HepG2 (cell line): Measurements from ENCODE around the gene TECTA.

Experiments used
- CCAR2 ChIP-seq: fragments of 200-400 bp; formaldehyde crosslinking; optimal IDR thresholded peaks from 2 replicates; pipeline ENCODE3; 2018; ENCODE audit warnings: low read depth, mild to moderate bottlenecking, low read length, moderate library complexity
- MIXL1 ChIP-seq: IDR thresholded peaks from 2 replicates; pipeline ENCODE4 v1.6.1; 2016
- MTF1 ChIP-seq: sonication (generic); formaldehyde crosslinking; IDR thresholded peaks from 2 replicates; pipeline ENCODE4 v1.5.0; 2020; ENCODE audit warnings: missing genetic modification reagents
- NFATC3 ChIP-seq: sonication (generic); formaldehyde crosslinking; IDR thresholded peaks from 2 replicates; pipeline ENCODE4 v1.5.1; 2020; ENCODE audit warnings: mild to moderate bottlenecking, missing genetic modification reagents
- POLR2AphosphoS5 ChIP-seq: IDR thresholded peaks from 2 replicates; pipeline ENCODE4 v1.6.1; 2012; ENCODE audit warnings: low read depth, low read length
- SOX6 ChIP-seq, 2 experiments: fragments of 450-650 bp in 1 of 2; sonication (generic) in 1 of 2; formaldehyde crosslinking in 1 of 2; IDR thresholded peaks; 2 replicates each; pipeline versions ENCODE4 v1.4.0 to v1.6.1; 2017 to 2020; ENCODE audit warnings: antibody characterized with exemption in 1 of 2, mild to moderate bottlenecking in 1 of 2, missing genetic modification reagents in 1 of 2
- SRSF1 ChIP-seq: fragments of 200-400 bp; formaldehyde crosslinking; optimal IDR thresholded peaks from 2 replicates; pipeline ENCODE3; 2017; ENCODE audit warnings: mild to moderate bottlenecking, low read depth, low read length, moderate library complexity
- TF ChIP-seq, protein P1 (sequence below): sonication (generic); formaldehyde crosslinking; IDR thresholded peaks from 2 replicates; pipeline ENCODE4 v1.5.0; 2020; ENCODE audit warnings: mild to moderate bottlenecking, missing genetic modification reagents, moderate library complexity
- TF ChIP-seq, protein P2 (sequence below), 2 experiments: IDR thresholded peaks; 2 replicates each; pipeline ENCODE4 v1.6.1; 2011 to 2012; ENCODE audit warnings: low read length in 2 of 2, borderline replicate concordance in 1 of 2, low read depth in 1 of 2, mild to moderate bottlenecking in 1 of 2, moderate library complexity in 1 of 2
- TF ChIP-seq, protein P3 (sequence below): sonication (generic); formaldehyde crosslinking; IDR thresholded peaks from 2 replicates; pipeline ENCODE4 v1.5.0; 2020; ENCODE audit warnings: missing genetic modification reagents, mild to moderate bottlenecking, borderline replicate concordance

DNA sequence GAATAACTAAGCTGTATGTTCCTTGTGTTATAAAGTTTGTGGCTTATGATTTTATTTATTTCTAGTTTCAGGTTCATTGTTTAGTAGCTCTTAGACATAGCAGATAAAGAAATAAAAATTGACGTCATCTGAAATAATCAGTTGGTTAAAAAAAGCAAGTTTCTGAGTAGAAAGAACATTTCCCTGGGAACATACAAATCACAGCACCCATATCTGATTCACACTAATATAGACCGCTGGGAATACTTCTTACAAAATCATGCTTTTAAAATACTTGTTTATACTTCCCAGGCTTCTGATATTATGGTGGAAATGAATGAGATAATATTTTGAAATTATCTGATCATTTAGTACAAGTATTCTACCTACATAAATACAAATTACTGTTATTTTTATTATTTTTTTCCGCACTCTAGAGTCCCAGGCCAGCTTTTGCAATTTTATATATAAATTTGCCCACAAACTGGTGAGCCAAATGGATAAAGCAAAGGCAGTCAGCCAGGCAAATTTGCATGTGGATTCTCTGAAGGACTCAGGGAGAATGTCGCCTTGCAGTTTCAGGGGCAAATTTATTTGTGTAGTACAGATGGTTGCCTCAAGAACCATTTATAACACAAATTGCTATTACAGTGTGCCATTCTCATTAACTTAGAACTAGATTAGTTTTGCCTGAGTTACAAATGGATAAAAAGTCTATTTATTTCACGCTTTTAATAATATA lies 128.6 kb downstream of the TECTA start:
- no peak for TF ChIP-seq SOX6 (IDR thresholded peaks at IDR 0.05)
- TF ChIP-seq SOX6 (CRISPR knock-in tag; IDR thresholded peaks at IDR 0.05), result no peak
- TF ChIP-seq, protein P1, sequence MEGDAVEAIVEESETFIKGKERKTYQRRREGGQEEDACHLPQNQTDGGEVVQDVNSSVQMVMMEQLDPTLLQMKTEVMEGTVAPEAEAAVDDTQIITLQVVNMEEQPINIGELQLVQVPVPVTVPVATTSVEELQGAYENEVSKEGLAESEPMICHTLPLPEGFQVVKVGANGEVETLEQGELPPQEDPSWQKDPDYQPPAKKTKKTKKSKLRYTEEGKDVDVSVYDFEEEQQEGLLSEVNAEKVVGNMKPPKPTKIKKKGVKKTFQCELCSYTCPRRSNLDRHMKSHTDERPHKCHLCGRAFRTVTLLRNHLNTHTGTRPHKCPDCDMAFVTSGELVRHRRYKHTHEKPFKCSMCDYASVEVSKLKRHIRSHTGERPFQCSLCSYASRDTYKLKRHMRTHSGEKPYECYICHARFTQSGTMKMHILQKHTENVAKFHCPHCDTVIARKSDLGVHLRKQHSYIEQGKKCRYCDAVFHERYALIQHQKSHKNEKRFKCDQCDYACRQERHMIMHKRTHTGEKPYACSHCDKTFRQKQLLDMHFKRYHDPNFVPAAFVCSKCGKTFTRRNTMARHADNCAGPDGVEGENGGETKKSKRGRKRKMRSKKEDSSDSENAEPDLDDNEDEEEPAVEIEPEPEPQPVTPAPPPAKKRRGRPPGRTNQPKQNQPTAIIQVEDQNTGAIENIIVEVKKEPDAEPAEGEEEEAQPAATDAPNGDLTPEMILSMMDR (CRISPR knock-in tag), result no peak
- TF ChIP-seq, protein P2, sequence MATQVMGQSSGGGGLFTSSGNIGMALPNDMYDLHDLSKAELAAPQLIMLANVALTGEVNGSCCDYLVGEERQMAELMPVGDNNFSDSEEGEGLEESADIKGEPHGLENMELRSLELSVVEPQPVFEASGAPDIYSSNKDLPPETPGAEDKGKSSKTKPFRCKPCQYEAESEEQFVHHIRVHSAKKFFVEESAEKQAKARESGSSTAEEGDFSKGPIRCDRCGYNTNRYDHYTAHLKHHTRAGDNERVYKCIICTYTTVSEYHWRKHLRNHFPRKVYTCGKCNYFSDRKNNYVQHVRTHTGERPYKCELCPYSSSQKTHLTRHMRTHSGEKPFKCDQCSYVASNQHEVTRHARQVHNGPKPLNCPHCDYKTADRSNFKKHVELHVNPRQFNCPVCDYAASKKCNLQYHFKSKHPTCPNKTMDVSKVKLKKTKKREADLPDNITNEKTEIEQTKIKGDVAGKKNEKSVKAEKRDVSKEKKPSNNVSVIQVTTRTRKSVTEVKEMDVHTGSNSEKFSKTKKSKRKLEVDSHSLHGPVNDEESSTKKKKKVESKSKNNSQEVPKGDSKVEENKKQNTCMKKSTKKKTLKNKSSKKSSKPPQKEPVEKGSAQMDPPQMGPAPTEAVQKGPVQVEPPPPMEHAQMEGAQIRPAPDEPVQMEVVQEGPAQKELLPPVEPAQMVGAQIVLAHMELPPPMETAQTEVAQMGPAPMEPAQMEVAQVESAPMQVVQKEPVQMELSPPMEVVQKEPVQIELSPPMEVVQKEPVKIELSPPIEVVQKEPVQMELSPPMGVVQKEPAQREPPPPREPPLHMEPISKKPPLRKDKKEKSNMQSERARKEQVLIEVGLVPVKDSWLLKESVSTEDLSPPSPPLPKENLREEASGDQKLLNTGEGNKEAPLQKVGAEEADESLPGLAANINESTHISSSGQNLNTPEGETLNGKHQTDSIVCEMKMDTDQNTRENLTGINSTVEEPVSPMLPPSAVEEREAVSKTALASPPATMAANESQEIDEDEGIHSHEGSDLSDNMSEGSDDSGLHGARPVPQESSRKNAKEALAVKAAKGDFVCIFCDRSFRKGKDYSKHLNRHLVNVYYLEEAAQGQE (IDR thresholded peaks at IDR 0.05; ENCODE audit: borderline replicate concordance in 1 of 2, low read depth in 1 of 2, low read length in 2 of 2), result no peak
- TF ChIP-seq SRSF1, result no peak
- TF ChIP-seq MIXL1 (CRISPR knock-in tag), result no peak
- TF ChIP-seq, protein P3, sequence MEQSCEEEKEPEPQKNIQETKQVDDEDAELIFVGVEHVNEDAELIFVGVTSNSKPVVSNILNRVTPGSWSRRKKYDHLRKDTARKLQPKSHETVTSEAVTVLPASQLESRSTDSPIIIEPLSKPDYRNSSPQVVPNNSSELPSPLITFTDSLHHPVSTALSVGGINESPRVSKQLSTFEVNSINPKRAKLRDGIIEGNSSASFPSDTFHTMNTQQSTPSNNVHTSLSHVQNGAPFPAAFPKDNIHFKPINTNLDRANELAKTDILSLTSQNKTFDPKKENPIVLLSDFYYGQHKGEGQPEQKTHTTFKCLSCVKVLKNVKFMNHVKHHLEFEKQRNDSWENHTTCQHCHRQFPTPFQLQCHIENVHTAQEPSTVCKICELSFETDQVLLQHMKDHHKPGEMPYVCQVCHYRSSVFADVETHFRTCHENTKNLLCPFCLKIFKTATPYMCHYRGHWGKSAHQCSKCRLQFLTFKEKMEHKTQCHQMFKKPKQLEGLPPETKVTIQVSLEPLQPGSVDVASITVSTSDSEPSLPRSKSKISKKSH (CRISPR knock-in tag), result no peak
- no peak for TF ChIP-seq CCAR2
- TF ChIP-seq POLR2AphosphoS5, result no peak
- no peak for TF ChIP-seq MTF1 (CRISPR knock-in tag)
- no peak for TF ChIP-seq NFATC3
